ENCODE results near the gene CENPS.

Gene CENPS

DNA sequence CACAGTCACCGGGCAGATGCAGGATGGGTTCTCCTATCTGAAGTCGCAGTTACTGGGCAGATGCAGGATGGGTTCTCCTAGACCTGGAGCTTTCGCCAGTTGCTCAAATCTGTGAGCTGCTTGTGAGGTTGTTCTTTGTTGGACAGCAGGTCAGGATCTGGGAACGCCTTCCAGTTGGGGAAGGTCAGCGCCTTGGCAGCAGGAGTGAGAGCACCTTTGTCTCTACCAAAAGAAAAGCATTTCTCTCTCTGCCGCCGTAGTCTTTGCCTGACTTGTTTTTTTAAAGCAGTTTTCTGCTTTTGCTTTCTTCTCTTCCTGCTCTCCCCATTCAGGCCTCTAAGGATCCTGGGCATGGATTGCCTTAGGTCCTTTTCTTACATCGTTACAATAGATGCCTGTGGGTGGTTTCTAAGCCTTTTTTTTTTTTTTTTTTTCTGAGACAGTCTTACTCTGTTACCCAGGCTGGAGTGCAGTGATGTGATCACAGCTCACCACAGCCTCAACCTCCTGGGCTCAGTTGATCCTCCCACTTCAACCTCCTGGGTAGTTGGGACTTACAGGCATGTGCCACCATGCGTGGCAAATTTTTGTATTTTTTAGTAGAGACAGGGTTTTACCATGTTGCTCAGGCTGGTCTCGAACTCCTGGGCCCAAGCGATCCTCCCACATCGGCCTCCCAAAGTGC lies 60.2 kb downstream of the CENPS start:
- TF ChIP-seq CTCF (IDR thresholded peaks at IDR 0.05; ENCODE audit: borderline replicate concordance, control extremely low read depth, extremely low read depth, insufficient read depth, missing control alignments) = no peak
- in situ Hi-C loops (cut with MboI; ENCODE audit: low sequenced_read_pairs, unreplicated experiment) = no loop called here

More for the DNA sequence above, 60.2 kb downstream of the CENPS start:
- DNase-seq (ENCODE audit: low spot score) = no peak

Measured in GM13976 (cell line).